Mononuclear cell (primary cell): ENCODE results near the gene ZNF622. TPM values are rescaled to one million over a fixed set of nuclear protein-coding genes. Genes with fewer than 3 reads are reported as not detected.
"Not testable (repeated sequence)": the region's sequence is repeated elsewhere in the genome, so short reads cannot be mapped to it uniquely, and the experiment has no call there.

Experiments used
- H3K27me3 ChIP-seq: 2 replicates; pipeline ENCODE4 v1.6.0; 2011; ENCODE audit warnings: low read length, control low read depth; ENCODE audit not compliant: insufficient read depth
- H3K4me1 ChIP-seq: 2 replicates; pipeline ENCODE4 v1.5.1; 2011; ENCODE audit warnings: mild to moderate bottlenecking, low read length, control low read depth; ENCODE audit not compliant: insufficient read depth
- H3K4me3 ChIP-seq: 2 replicates; pipeline ENCODE4 v1.5.1; 2011; ENCODE audit warnings: mild to moderate bottlenecking, low read length, moderate library complexity
- H3K9me3 ChIP-seq: 2 replicates; pipeline ENCODE4 v1.5.1; 2011; ENCODE audit warnings: low read depth, mild to moderate bottlenecking, control low read depth, low read length
- total RNA-seq: library from RNA; depleted of rRNA; stranded (reverse); fragments of >200 nt; gene quantifications from one replicate; pipeline ENCODE4 v1.2.3, GENCODE V29; 2012

ZNF622 gene
- total RNA-seq, 1 donor, result 53.6 TPM

- H3K4me3 ChIP-seq, result no peak overlapping the region
- H3K27me3 ChIP-seq, result no peaks in the 10 kb centered on the region
- H3K4me1 ChIP-seq, result no peaks in the 10 kb centered on the region
- H3K9me3 ChIP-seq, result no peaks in the 10 kb centered on the region
Observed at GRCh38 chr5:16489322-16489791, 23.8 kb upstream of the ZNF622 start.

GRCh38 chr5:16487456-16487855 lies 21.9 kb upstream of the ZNF622 start:
- no peaks in the 10 kb centered on the region for H3K9me3 ChIP-seq
- no peaks in the 10 kb centered on the region for H3K4me1 ChIP-seq
- no peaks in the 10 kb centered on the region for H3K27me3 ChIP-seq
- no peak overlapping the region for H3K4me3 ChIP-seq

- no peaks in the 10 kb centered on the region for H3K9me3 ChIP-seq
Observed at GRCh38 chr5:16486711-16487111, 21.1 kb upstream of the ZNF622 start.

GRCh38 chr5:16485656-16486055 lies 20.1 kb upstream of the ZNF622 start:
- no peaks in the 10 kb centered on the region for H3K9me3 ChIP-seq
- no peaks in the 10 kb centered on the region for H3K27me3 ChIP-seq
- H3K4me3 ChIP-seq, result no peak overlapping the region
- no peaks in the 10 kb centered on the region for H3K4me1 ChIP-seq

More at GRCh38 chr5:16486711-16487111, 21.1 kb upstream of the ZNF622 start:
- H3K4me1 ChIP-seq, result no peaks in the 10 kb centered on the region
- H3K4me3 ChIP-seq, result no peak overlapping the region
- no peaks in the 10 kb centered on the region for H3K27me3 ChIP-seq

GRCh38 chr5:16484081-16484480 lies 18.5 kb upstream of the ZNF622 start:
- no peaks in the 10 kb centered on the region for H3K4me1 ChIP-seq
- H3K9me3 ChIP-seq, result no peaks in the 10 kb centered on the region
- H3K4me3 ChIP-seq, result no peak overlapping the region
- no peaks in the 10 kb centered on the region for H3K27me3 ChIP-seq

- no peaks in the 10 kb centered on the region for H3K27me3 ChIP-seq
- H3K4me3 ChIP-seq, result no peak overlapping the region
- no peaks in the 10 kb centered on the region for H3K9me3 ChIP-seq
- no peaks in the 10 kb centered on the region for H3K4me1 ChIP-seq
Observed at GRCh38 chr5:16483361-16483760, 17.8 kb upstream of the ZNF622 start.

- no peaks in the 10 kb centered on the region for H3K4me1 ChIP-seq
Observed at GRCh38 chr5:16482891-16483290, 17.3 kb upstream of the ZNF622 start.

GRCh38 chr5:16480821-16481538 lies 15.4 kb upstream of the ZNF622 start:
- Histone ChIP-seq H3K4me3 (no peak overlapping the region), H3K27me3 (no peaks in the 10 kb centered on the region), H3K4me1 (no peaks in the 10 kb centered on the region), H3K9me3 (no peaks in the 10 kb centered on the region)

More at GRCh38 chr5:16482891-16483290, 17.3 kb upstream of the ZNF622 start:
- Histone ChIP-seq H3K4me3 (no peak overlapping the region), H3K9me3 (no peaks in the 10 kb centered on the region), H3K27me3 (no peaks in the 10 kb centered on the region)

GRCh38 chr5:16480144-16480543 lies 14.5 kb upstream of the ZNF622 start:
- H3K4me1 ChIP-seq, result no peaks in the 10 kb centered on the region
- no peaks in the 10 kb centered on the region for H3K27me3 ChIP-seq
- H3K9me3 ChIP-seq, result no peaks in the 10 kb centered on the region
- no peak overlapping the region for H3K4me3 ChIP-seq

- H3K4me3 ChIP-seq, result no peak overlapping the region
- H3K27me3 ChIP-seq, result no peaks in the 10 kb centered on the region
- H3K4me1 ChIP-seq, result no peaks in the 10 kb centered on the region
- no peaks in the 10 kb centered on the region for H3K9me3 ChIP-seq
Observed at GRCh38 chr5:16477541-16477940, 11.9 kb upstream of the ZNF622 start.

- H3K9me3 ChIP-seq, H3K4me1 ChIP-seq, H3K4me3 ChIP-seq: not testable (repeated sequence)
Observed at GRCh38 chr5:16476417-16476816, 10.8 kb upstream of the ZNF622 start.

GRCh38 chr5:16471387-16471786 lies 5.8 kb upstream of the ZNF622 start:
- Histone ChIP-seq H3K9me3 (no peaks in the 10 kb centered on the region), H3K27me3 (no peaks in the 10 kb centered on the region), H3K4me1 (peaks cover 16% of the 10 kb centered on the region), H3K4me3 (no peak overlapping the region)

More at GRCh38 chr5:16476417-16476816, 10.8 kb upstream of the ZNF622 start:
- H3K27me3 ChIP-seq, result not testable (repeated sequence)

- no peaks in the 10 kb centered on the region for H3K9me3 ChIP-seq
- H3K4me3 ChIP-seq, result no peak overlapping the region
- H3K27me3 ChIP-seq, result no peaks in the 10 kb centered on the region
- peaks cover 43% of the 10 kb centered on the region for H3K4me1 ChIP-seq
Observed at GRCh38 chr5:16467363-16468219, 2.0 kb upstream of the ZNF622 start.

GRCh38 chr5:16464664-16465543 lies 696 bp downstream of the ZNF622 start:
- H3K4me3 ChIP-seq, result peak overlapping the region; percentile 90
- no peaks in the 10 kb centered on the region for H3K9me3 ChIP-seq
- H3K27me3 ChIP-seq, result no peaks in the 10 kb centered on the region
- peaks cover 55% of the 10 kb centered on the region for H3K4me1 ChIP-seq

GRCh38 chr5:16464231-16464630 lies 1.4 kb downstream of the ZNF622 start:
- Histone ChIP-seq H3K27me3 (no peaks in the 10 kb centered on the region), H3K9me3 (no peaks in the 10 kb centered on the region), H3K4me1 (peaks cover 55% of the 10 kb centered on the region), H3K4me3 (peak overlapping the region; percentile 90)
